Smooth muscle cell of bladder (primary cell): ENCODE data around the gene ALOX5AP. TPM values are rescaled to one million over a fixed set of nuclear protein-coding genes. Genes with fewer than 3 reads are reported as not detected.

Source experiments
- total RNA-seq: library from RNA; depleted of rRNA; stranded (reverse); fragments of >200 nt; gene quantifications from 2 replicates; pipeline ENCODE4 v1.2.3, GENCODE V29; 2014

The ALOX5AP gene
- 0.71 and 0.74 TPM in 2 replicates for total RNA-seq

DNA sequence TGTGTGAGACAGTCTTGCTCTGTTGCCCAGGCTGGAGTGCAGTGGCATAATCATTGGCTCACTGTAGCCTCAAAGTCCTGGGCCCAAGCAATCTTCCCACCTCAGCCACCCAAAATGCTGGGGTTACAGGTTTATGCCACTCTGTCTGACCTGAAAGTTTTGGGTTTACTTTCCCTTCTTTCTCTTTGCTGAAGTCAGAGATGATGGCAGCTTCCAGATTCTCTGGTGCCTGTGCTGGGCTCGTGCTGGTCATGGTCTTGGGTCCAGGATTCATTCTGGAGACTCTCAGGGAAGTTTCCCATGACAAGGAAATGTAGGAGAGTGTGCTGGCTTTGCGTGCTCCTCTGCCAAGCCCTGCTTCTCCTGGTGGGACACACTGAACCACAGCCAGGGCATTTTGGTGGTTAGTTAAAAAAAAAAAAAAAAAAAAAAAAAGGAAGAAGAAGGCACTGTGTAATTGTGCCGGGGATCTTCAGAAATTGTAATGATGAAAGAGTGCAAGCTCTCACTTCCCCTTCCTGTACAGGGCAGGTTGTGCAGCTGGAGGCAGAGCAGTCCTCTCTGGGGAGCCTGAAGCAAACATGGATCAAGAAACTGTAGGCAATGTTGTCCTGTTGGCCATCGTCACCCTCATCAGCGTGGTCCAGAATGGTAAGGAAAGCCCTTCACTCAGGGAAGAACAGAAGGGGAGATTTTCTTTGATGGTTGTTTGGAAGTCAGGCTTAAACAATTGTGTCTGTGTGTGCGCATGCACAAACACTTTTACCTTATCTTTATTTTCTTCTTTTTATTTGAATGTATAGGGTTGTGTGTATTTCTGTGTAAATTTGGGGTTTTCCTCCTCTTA, at the start of gene ALOX5AP:
ALOX5AP (plus strand) TSS at position 519 of the 847 bp plus-strand sequence; CDS start at position 582, 63 bp downstream.

Other genes starting within 250 kb of the ALOX5AP start
- 11.7 and 11.8 TPM in 2 replicates for gene USPL1, start 117.6 kb upstream of the ALOX5AP start, total RNA-seq
- 18.6 and 50.7 TPM in 2 replicates for gene MEDAG, start 170.7 kb downstream of the ALOX5AP start, total RNA-seq
- 0.14 and 0.18 TPM in 2 replicates for gene TEX26, start 197.1 kb downstream of the ALOX5AP start, total RNA-seq